SU-DHL-6 (cell line): ENCODE data around the gene SLC8A3.
A peak's percentile ranks its signal among the peaks of the same experiment; 100 is the strongest.

Source experiments
- EZH2phosphoT487 ChIP-seq: fragments of 200-600 bp; sonication (generic), shearing (Covaris generic); conservative IDR thresholded peaks from 2 replicates; pipeline ENCODE4 v1.6.1; 2018; ENCODE audit warnings: mild to moderate bottlenecking, antibody characterized with exemption, low read length, moderate library complexity, mixed read lengths
- TF ChIP-seq, protein P1 (sequence below): fragments of 200-600 bp; sonication (generic); IDR thresholded peaks from one replicate; pipeline ENCODE4 v1.5.1; 2017; ENCODE audit warnings: antibody characterized with exemption, mild to moderate bottlenecking, low read length, moderate library complexity; ENCODE audit not compliant: insufficient read depth, poor library complexity, severe bottlenecking

DNA sequence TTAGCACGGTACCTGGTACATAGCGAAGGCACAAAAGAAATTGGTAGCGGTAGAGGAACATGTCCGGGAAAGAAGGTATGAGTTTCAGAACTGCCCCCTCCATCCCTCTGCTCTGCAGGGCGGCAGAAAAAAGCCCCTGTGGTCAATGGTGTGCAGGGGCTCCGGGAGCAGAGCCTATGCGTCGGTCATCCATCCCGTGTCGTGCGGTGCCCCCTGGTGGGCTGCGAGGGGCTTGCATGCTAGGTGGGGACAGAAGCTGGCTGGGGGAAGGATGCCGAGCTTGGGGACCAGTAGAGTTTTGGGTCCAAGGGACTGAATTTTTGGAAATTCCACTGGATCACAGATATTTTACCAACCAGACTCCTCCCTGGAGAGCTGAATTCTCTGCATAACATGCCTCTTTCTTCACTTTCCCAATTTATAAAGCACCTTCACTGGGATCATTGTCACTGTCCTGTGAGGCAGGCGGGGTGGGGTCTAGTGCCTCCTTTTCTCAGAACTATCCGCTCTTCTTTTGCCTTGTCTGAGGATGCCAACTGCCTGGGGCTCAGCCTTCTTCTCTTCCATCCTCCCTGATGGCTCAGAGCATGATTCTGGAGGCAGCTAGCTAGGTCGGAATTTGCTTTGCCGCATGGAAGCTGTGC lies 160.8 kb downstream of the SLC8A3 start:
- no peak for TF ChIP-seq EZH2phosphoT487
- TF ChIP-seq, protein P1, sequence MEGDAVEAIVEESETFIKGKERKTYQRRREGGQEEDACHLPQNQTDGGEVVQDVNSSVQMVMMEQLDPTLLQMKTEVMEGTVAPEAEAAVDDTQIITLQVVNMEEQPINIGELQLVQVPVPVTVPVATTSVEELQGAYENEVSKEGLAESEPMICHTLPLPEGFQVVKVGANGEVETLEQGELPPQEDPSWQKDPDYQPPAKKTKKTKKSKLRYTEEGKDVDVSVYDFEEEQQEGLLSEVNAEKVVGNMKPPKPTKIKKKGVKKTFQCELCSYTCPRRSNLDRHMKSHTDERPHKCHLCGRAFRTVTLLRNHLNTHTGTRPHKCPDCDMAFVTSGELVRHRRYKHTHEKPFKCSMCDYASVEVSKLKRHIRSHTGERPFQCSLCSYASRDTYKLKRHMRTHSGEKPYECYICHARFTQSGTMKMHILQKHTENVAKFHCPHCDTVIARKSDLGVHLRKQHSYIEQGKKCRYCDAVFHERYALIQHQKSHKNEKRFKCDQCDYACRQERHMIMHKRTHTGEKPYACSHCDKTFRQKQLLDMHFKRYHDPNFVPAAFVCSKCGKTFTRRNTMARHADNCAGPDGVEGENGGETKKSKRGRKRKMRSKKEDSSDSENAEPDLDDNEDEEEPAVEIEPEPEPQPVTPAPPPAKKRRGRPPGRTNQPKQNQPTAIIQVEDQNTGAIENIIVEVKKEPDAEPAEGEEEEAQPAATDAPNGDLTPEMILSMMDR, result peak; percentile 92
